ENCODE data around the gene C16orf54. TPM values are rescaled to one million over a fixed set of nuclear protein-coding genes. Genes with fewer than 3 reads are reported as not detected.
"Not testable (repeated sequence)": the region's sequence is repeated elsewhere in the genome, so short reads cannot be mapped to it uniquely, and the experiment has no call there.

Gene C16orf54
- total RNA-seq, 1 donor from 2014 or later = not detected

DNA sequence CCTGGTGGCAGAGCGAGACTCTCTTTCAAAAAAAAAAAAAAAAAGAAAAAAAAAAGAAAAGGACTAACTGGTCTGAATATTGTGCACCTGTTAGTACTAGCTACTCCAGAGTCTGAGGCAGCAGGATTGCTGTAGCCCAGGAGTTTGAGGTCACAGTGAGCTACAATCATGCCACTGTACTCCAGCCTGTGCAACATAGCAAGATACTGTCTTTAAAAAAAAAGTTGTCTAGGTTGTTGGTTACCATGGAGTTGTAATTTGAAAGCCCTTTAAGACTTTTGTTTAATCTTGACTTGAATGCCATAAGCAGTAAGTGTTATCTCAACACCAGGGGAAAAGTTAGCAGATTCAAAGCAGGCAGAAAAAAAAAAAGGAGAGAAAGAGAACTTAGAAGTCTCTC, 10.9 kb upstream of the C16orf54 start:
- Mint-ChIP-seq H3K4me1 (no peaks in the 10 kb centered on the region), H3K9me3 (no peaks in the 10 kb centered on the region), H3K4me3 (no peak overlapping the region), H3K36me3 (ENCODE audit: low read depth) (no peaks in the 10 kb centered on the region), H3K27me3 (ENCODE audit: low read depth) (no peaks in the 10 kb centered on the region), H3K27ac (ENCODE audit: unreplicated experiment) (no peak overlapping the region)
- TF ChIP-seq, protein P1, sequence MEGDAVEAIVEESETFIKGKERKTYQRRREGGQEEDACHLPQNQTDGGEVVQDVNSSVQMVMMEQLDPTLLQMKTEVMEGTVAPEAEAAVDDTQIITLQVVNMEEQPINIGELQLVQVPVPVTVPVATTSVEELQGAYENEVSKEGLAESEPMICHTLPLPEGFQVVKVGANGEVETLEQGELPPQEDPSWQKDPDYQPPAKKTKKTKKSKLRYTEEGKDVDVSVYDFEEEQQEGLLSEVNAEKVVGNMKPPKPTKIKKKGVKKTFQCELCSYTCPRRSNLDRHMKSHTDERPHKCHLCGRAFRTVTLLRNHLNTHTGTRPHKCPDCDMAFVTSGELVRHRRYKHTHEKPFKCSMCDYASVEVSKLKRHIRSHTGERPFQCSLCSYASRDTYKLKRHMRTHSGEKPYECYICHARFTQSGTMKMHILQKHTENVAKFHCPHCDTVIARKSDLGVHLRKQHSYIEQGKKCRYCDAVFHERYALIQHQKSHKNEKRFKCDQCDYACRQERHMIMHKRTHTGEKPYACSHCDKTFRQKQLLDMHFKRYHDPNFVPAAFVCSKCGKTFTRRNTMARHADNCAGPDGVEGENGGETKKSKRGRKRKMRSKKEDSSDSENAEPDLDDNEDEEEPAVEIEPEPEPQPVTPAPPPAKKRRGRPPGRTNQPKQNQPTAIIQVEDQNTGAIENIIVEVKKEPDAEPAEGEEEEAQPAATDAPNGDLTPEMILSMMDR (conservative IDR thresholded peaks at IDR 0.05) = no peak
- DNase-seq (ENCODE audit: low read depth, low spot score) = no peak

DNA sequence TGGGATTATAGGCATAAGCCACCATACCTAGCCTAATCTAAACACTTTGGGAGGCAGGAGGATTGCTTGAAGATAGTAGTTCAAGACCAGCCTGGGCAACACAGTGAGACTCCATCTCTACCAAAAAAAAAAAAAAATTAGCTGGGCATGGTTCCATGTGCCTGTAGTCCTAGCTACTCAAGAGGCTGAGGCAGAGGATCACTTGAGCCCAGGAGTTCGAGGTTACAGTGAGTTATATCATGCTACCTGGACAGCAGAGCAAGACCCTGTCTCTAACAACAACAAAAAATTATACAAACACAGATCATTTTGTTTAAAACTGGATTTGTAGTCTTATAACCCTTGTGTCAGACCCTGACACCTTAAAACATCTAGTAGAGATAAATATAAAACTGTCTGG, 7.7 kb upstream of the C16orf54 start:
- no peak overlapping the region for H3K4me3 Mint-ChIP-seq
- H3K4me1 Mint-ChIP-seq = no peaks in the 10 kb centered on the region
- no peaks in the 10 kb centered on the region for H3K36me3 Mint-ChIP-seq (ENCODE audit: low read depth)
- no peak for DNase-seq (ENCODE audit: low read depth, low spot score)
- no peaks in the 10 kb centered on the region for H3K27me3 Mint-ChIP-seq (ENCODE audit: low read depth)
- no peak overlapping the region for H3K27ac Mint-ChIP-seq (ENCODE audit: unreplicated experiment)
- no peaks in the 10 kb centered on the region for H3K9me3 Mint-ChIP-seq
- TF ChIP-seq, protein P1 (conservative IDR thresholded peaks at IDR 0.05) = no peak

DNA sequence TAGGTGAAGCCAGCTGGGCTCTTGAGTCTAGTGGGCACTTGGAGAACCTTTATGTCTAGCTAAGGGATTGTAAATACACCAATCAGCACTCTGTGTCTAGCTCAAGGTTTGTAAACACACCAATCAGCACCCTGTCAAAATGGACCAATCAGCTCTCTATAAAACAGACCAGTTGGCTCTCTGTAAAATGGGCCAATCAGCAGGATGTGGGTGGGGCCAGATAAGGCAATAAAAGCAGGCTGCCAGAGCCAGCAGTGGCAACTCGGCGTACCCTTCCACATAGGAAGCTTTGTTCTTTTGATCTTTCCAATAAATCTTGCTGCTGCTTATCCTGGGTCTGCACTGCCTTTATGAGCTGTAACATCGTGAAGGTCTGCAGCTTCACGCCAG, 3.0 kb upstream of the C16orf54 start:
- H3K27ac Mint-ChIP-seq (ENCODE audit: unreplicated experiment); H3K36me3 Mint-ChIP-seq (ENCODE audit: low read depth); H3K4me3 Mint-ChIP-seq; H3K9me3 Mint-ChIP-seq; H3K27me3 Mint-ChIP-seq (ENCODE audit: low read depth); DNase-seq (ENCODE audit: low read depth, low spot score); H3K4me1 Mint-ChIP-seq: not testable (repeated sequence)

DNA sequence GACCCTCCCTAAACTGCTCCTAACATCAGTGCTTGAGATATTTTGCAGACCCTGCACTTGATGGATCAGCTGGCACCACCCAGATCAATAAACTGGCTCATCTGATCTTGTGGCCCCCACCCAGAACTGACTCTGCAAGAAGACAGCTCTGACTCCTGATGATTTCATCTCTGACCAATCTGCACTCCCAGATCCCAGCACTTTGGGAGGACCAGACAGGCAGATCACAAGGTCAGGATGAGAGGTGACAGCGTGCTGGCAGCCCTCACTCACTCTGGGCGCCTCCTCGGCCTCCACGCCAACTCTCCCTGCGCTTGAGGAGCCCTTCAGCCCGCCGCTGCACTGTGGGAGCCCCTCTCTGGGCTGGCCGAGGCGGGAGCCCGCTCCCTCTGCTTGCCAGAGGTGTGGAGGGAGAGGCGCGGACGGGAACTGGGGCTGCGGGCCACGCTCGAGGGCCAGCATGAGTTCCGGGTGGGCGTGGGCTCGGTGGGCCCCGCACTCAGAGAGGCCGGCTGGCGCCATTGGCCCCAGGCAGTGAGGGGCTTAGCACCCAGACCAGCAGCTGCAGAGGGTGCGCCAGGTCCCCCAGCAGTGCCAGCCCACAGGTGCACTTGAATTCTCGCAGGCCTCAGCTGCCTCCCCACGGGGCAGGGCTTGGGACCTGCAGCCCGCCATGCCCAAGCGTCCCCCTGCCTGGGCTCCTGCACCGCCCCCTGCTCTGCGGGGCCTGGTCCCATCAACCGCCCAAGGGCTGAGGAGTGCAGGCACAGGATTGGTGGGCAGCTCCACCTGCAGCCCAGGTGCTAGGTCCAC, 2.4 kb upstream of the C16orf54 start:
- H3K27ac Mint-ChIP-seq (ENCODE audit: unreplicated experiment) = no peak overlapping the region
- no peaks in the 10 kb centered on the region for H3K4me1 Mint-ChIP-seq
- no peaks in the 10 kb centered on the region for H3K36me3 Mint-ChIP-seq (ENCODE audit: low read depth)
- no peak overlapping the region for H3K4me3 Mint-ChIP-seq
- no peaks in the 10 kb centered on the region for H3K9me3 Mint-ChIP-seq
- TF ChIP-seq, protein P1 (conservative IDR thresholded peaks at IDR 0.05) = no peak
- no peaks in the 10 kb centered on the region for H3K27me3 Mint-ChIP-seq (ENCODE audit: low read depth)
- no peak for DNase-seq (ENCODE audit: low read depth, low spot score)

DNA sequence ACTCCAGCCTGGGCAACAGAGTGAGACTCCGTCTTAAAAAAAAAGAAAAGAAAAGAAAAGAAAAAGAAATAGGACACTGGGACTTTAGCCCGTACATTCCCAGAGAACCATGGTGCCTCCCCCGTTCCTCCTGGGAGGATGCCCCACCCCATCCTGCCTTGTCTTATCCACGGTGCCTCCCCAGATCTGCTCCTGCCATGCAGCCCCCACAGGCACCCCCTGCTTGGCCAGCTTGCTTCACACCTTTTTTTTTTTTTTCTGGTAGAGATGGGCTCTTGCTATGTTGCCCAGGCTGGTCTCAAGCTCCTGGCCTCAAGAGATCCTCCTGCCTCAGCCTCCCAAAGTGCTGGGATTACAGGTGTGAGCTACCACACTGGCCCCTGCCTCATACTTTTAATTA, 728 bp upstream of the C16orf54 start:
- not testable (repeated sequence) for H3K9me3 Mint-ChIP-seq; H3K4me3 Mint-ChIP-seq; DNase-seq (ENCODE audit: low read depth, low spot score); H3K36me3 Mint-ChIP-seq (ENCODE audit: low read depth); H3K4me1 Mint-ChIP-seq; H3K27ac Mint-ChIP-seq (ENCODE audit: unreplicated experiment); H3K27me3 Mint-ChIP-seq (ENCODE audit: low read depth)

DNA sequence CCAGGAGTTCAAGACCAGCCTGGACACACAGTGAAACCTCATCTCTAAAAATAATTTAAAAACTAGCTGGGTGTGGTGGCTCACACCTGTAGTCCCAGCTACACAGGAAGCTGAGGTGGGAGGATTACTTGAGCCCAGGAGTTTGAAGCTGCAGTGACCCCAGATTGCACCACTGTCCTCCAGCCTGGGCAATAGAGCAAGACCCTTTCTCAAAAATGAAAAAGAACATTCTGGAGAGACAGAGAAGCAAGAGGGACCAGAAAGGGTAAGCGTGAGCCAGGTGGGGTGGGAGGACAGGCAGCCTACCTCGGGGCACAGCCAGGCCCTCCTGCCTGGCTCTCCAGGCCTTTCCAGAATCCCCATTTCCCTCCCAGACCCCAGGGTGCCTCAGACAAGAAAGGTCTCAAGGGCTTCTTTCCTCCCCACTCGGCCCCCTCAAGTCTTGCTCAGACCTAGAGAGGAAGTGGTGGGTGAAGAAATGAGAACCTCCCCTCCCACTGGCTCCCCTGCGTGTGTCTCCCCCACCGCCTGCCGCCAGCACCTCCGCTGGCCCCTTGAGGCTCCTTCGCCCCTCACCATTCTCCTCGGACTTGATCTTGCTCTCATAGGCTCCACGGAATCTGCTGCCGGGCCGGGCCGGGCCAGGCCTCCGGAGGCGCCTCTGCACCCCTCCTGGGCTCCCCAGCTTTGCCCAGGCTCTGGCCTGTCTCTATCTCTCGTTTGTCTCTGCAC, 503 bp downstream of the C16orf54 start:
- Mint-ChIP-seq H3K9me3 (no peaks in the 10 kb centered on the region), H3K36me3 (ENCODE audit: low read depth) (no peaks in the 10 kb centered on the region), H3K4me3 (no peak overlapping the region), H3K4me1 (no peaks in the 10 kb centered on the region), H3K27ac (ENCODE audit: unreplicated experiment) (no peak overlapping the region), H3K27me3 (ENCODE audit: low read depth) (no peaks in the 10 kb centered on the region)
- TF ChIP-seq, protein P1 (conservative IDR thresholded peaks at IDR 0.05) = no peak
- no peak for DNase-seq (ENCODE audit: low read depth, low spot score)

Measured in neural crest cell (in vitro differentiated cells).